ENCODE measurements around the gene ACTL10.

The ACTL10 gene

GRCh38 chr20:33649201-33649681, 17.5 kb upstream of the ACTL10 start:
- DNase-seq (ENCODE audit: low spot score) = no peak

- no peak for DNase-seq (ENCODE audit: low spot score)
Measured at GRCh38 chr20:33650111-33650752, 16.5 kb upstream of the ACTL10 start.

- DNase-seq (ENCODE audit: low spot score) = no peak
Measured at GRCh38 chr20:33650753-33651561, 15.8 kb upstream of the ACTL10 start.

GRCh38 chr20:33651562-33652048, 15.1 kb upstream of the ACTL10 start:
- DNase-seq (ENCODE audit: low spot score) = no peak

- peak; percentile 97 for DNase-seq (ENCODE audit: low spot score)
Measured at GRCh38 chr20:33653218-33653899, 13.4 kb upstream of the ACTL10 start.

- DNase-seq (ENCODE audit: low spot score) = no peak
Measured at GRCh38 chr20:33653900-33654596, 12.7 kb upstream of the ACTL10 start.

GRCh38 chr20:33654680-33655161, 12.0 kb upstream of the ACTL10 start:
- no peak for DNase-seq (ENCODE audit: low spot score)

GRCh38 chr20:33655164-33655563, 11.6 kb upstream of the ACTL10 start:
- no peak for DNase-seq (ENCODE audit: low spot score)

- no peak for DNase-seq (ENCODE audit: low spot score)
Measured at GRCh38 chr20:33656010-33656782, 10.5 kb upstream of the ACTL10 start.

- DNase-seq (ENCODE audit: low spot score) = no peak
Measured at GRCh38 chr20:33656783-33657703, 9.7 kb upstream of the ACTL10 start.

GRCh38 chr20:33657704-33658095, 9.0 kb upstream of the ACTL10 start:
- no peak for DNase-seq (ENCODE audit: low spot score)

GRCh38 chr20:33658510-33658909, 8.2 kb upstream of the ACTL10 start:
- no peak for DNase-seq (ENCODE audit: low spot score)

- no peak for DNase-seq (ENCODE audit: low spot score)
Measured at GRCh38 chr20:33658929-33659328, 7.8 kb upstream of the ACTL10 start.

- DNase-seq (ENCODE audit: low spot score) = no peak
Measured at GRCh38 chr20:33659341-33660034, 7.3 kb upstream of the ACTL10 start.

- no peak for DNase-seq (ENCODE audit: low spot score)
Measured at GRCh38 chr20:33660035-33660684, 6.6 kb upstream of the ACTL10 start.

- DNase-seq (ENCODE audit: low spot score) = no peak
Measured at GRCh38 chr20:33660685-33661058, 6.1 kb upstream of the ACTL10 start.

GRCh38 chr20:33662172-33662571, 4.6 kb upstream of the ACTL10 start, which contains the start of gene C20orf144:
Gene C20orf144 (plus strand): TSS chr20:33662327. CDS start chr20:33662346, 19 bp downstream.
- no peak for DNase-seq (ENCODE audit: low spot score)

- peak; percentile 93 for DNase-seq (ENCODE audit: low spot score)
Measured at GRCh38 chr20:33663161-33664084, 3.3 kb upstream of the ACTL10 start.
